Keratinocyte (primary cell): ENCODE data around the gene KIF13A. TPM values are rescaled to one million over a fixed set of nuclear protein-coding genes. Genes with fewer than 3 reads are reported as not detected.

ENCODE experiments used
- DNase-seq: peaks from one replicate; pipeline ENCODE4 v3.0.0-alpha.2; 2011; ENCODE audit warnings: low read depth, missing footprints, low spot score
- FAIRE-seq: peaks from 2 replicates; lab custom pipeline; 2011; peaks lifted over from hg19 to GRCh38; lab: Jason Lieb, UNC
- H2AFZ ChIP-seq: 2 replicates; pipeline ENCODE4 v1.6.0; 2012; ENCODE audit warnings: low read length, control low read depth, inconsistent platforms; ENCODE audit not compliant: control insufficient read depth
- H3K27ac ChIP-seq: 2 replicates; pipeline ENCODE4 v1.5.1; 2011; ENCODE audit warnings: low read length; ENCODE audit not compliant: control insufficient read depth, insufficient read depth
- H3K27me3 ChIP-seq: 3 replicates; pipeline ENCODE4 v1.6.0; 2011; ENCODE audit warnings: low read length; ENCODE audit not compliant: control insufficient read depth, insufficient read depth; ENCODE audit errors: extremely low read depth
- H3K36me3 ChIP-seq, 2 experiments: 2 replicates in 1 of 2; 3 replicates in 1 of 2; pipeline ENCODE4 v1.5.1; 2011; ENCODE audit warnings: low read length in 2 of 2, mild to moderate bottlenecking in 1 of 2; ENCODE audit not compliant: control insufficient read depth in 2 of 2, insufficient read depth in 2 of 2; ENCODE audit errors: extremely low read depth in 1 of 2
- H3K4me1 ChIP-seq: 3 replicates; pipeline ENCODE4 v1.5.1; 2011; ENCODE audit warnings: low read length; ENCODE audit not compliant: control insufficient read depth, insufficient read depth; ENCODE audit errors: extremely low read depth
- H3K4me2 ChIP-seq: 3 replicates; pipeline ENCODE4 v1.6.0; 2011; ENCODE audit warnings: low read depth, low read length; ENCODE audit not compliant: control insufficient read depth, insufficient read depth; ENCODE audit errors: extremely low read depth
- H3K4me3 ChIP-seq, 3 experiments: fragments of 200-600 bp in 1 of 3; sonication (generic) in 1 of 3; 2 replicates in 2 of 3; 3 replicates in 1 of 3; pipeline ENCODE4 v1.5.1; 2011 to 2016; ENCODE audit warnings: low read length in 3 of 3, mild to moderate bottlenecking in 3 of 3, control low read depth in 2 of 3, inconsistent platforms in 1 of 3, low read depth in 1 of 3, mixed read lengths in 1 of 3, mixed run types in 1 of 3, moderate library complexity in 1 of 3; ENCODE audit not compliant: control insufficient read depth in 2 of 3, insufficient read depth in 2 of 3; ENCODE audit errors: extremely low read depth in 1 of 3
- H3K79me2 ChIP-seq: 2 replicates; pipeline ENCODE4 v1.6.0; 2012; ENCODE audit warnings: low read length; ENCODE audit not compliant: control insufficient read depth, insufficient read depth
- H3K9ac ChIP-seq: 3 replicates; pipeline ENCODE4 v1.6.0; 2011; ENCODE audit warnings: low read length; ENCODE audit not compliant: control insufficient read depth, insufficient read depth; ENCODE audit errors: extremely low read depth
- H3K9me1 ChIP-seq: 3 replicates; pipeline ENCODE4 v1.6.0; 2011; ENCODE audit warnings: low read length; ENCODE audit not compliant: control insufficient read depth, insufficient read depth; ENCODE audit errors: extremely low read depth
- H3K9me3 ChIP-seq: 2 replicates; pipeline ENCODE4 v1.5.1; 2012; ENCODE audit warnings: low read depth, low read length; ENCODE audit not compliant: control insufficient read depth
- H4K20me1 ChIP-seq: 3 replicates; pipeline ENCODE4 v1.6.0; 2011; ENCODE audit warnings: low read length; ENCODE audit not compliant: control insufficient read depth, insufficient read depth; ENCODE audit errors: extremely low read depth
- CTCF ChIP-seq, 3 experiments: IDR thresholded peaks in 1 of 3; conservative IDR thresholded peaks in 1 of 3; optimal IDR thresholded peaks in 1 of 3; 2 replicates in 2 of 3; 3 replicates in 1 of 3; pipeline versions ENCODE3 to v1.5.1; 2011; ENCODE audit warnings: low read length in 3 of 3, mild to moderate bottlenecking in 3 of 3, moderate library complexity in 2 of 3, control low read depth in 1 of 3, inconsistent platforms in 1 of 3; ENCODE audit not compliant: insufficient read depth in 2 of 3; ENCODE audit errors: extremely low read depth in 1 of 3
- EZH2 ChIP-seq: IDR thresholded peaks from one replicate; pipeline ENCODE4 v1.6.1; 2012; ENCODE audit warnings: inconsistent platforms, mild to moderate bottlenecking, low read length, moderate library complexity
- dilution Hi-C: fragments of 300-500 bp; cut with MboI; formaldehyde crosslinking; loops from one replicate; pipeline ENCODE4 v1.7.0; 2020; ENCODE audit warnings: low sequenced_read_pairs; ENCODE audit not compliant: extremely low pct_ligation_motif_present
- polyA plus RNA-seq, 5 experiments: library from polyadenylated mRNA; depleted of rRNA in 3 of 5; stranded (reverse) in 3 of 5; stranded (forward) in 1 of 5; unstranded in 1 of 5; fragments of >200 nt; gene quantifications; 1 replicate in 1 of 5; 2 replicates in 3 of 5; 3 replicates in 1 of 5; pipeline versions ENCODE4 v1.2.1 to v1.2.3, GENCODE V29; 2011 to 2012; ENCODE audit warnings: missing spikeins in 2 of 5, low read depth in 1 of 5, low replicate concordance in 1 of 5

Gene KIF13A
- polyA plus RNA-seq, 1 donor (not counting 4 experiments of a cell fraction or from before 2014, with no cell fraction given), result 96.2 TPM

DNA sequence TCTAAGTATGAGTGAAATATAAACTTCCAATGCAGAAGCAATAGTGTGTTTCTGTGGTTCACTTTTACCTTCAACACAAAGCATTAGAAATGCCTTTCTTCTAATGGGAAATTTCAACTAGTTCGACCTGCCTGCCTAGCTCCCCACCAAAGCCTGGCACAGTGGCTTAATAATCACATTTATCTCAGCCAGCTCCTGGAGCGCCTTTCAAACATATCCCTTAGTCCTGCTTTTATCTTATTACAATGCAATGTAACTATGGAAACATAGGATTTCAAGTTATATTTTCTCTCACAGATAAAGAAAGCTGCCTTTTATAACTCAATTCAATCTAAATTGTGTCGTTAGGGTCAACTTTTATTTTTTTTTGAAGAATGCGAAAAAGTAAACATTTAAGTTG, 53.7 kb downstream of the KIF13A start:
- H2AFZ ChIP-seq, result no peak overlapping the region
- H3K4me2 ChIP-seq, result no peak overlapping the region
- no peaks in the 10 kb centered on the region for H3K9me1 ChIP-seq
- dilution Hi-C loops, result no loop called here
- H3K27ac ChIP-seq, result peak overlapping the region; percentile 56
- DNase-seq (no peak), FAIRE-seq (no peak)
- no peaks in the 10 kb centered on the region for H3K9me3 ChIP-seq
- no peak for TF ChIP-seq CTCF (optimal IDR thresholded peaks at IDR 0.05 in 1 of 3, IDR thresholded peaks at IDR 0.05 in 1 of 3, conservative IDR thresholded peaks at IDR 0.05 in 1 of 3; ENCODE audit: extremely low read depth in 1 of 3, insufficient read depth in 2 of 3, low read length in 3 of 3)
- TF ChIP-seq EZH2, result no peak
- peaks cover 1 to 6% of the 10 kb centered on the region in 2 experiments for H3K36me3 ChIP-seq
- peaks cover 88% of the 10 kb centered on the region for H3K79me2 ChIP-seq
- H3K9ac ChIP-seq, result no peak overlapping the region
- H4K20me1 ChIP-seq, result no peaks in the 10 kb centered on the region
- no peak overlapping the region for H3K4me3 ChIP-seq
- H3K27me3 ChIP-seq, result no peaks in the 10 kb centered on the region
- H3K4me1 ChIP-seq, result peaks cover 78% of the 10 kb centered on the region

DNA sequence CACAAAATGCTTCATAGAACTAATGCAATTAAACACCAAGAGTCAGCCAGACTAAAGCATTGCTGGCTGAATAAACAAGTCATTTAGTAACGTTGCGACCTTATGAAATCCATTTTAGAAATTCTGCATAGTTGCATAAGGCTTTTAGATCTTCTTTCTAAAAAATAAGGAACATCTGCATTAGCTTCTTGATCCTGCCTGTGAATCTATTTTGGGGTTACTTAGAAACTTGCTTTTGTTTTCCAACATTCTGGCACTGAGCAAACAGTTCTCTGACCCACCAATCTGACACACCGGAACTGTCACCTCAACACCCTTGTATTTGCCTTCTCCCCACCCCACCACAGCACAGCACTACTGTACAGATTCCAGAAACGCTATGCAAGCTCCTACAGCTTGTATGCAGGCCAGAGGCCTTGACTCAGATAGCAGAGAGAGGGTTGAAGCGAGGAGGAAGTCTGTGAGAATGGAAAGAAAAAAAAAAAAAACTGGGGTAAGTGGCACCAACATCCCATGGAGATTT, 55.0 kb downstream of the KIF13A start:
- dilution Hi-C loops, result no loop called here
- H3K9ac ChIP-seq, result no peak overlapping the region
- peak; percentile 84 for FAIRE-seq

More for the DNA sequence above, 55.0 kb downstream of the KIF13A start:
- Histone ChIP-seq H3K4me3 (no peak overlapping the region), H2AFZ (no peak overlapping the region), H3K9me1 (no peaks in the 10 kb centered on the region), H3K36me3 (peaks cover 1 to 3% of the 10 kb centered on the region in 2 experiments), H3K4me2 (no peak overlapping the region), H3K4me1 (peaks cover 76% of the 10 kb centered on the region), H3K27me3 (no peaks in the 10 kb centered on the region), H3K27ac (peak overlapping the region; percentile 56), H3K79me2 (peaks cover 93% of the 10 kb centered on the region), H4K20me1 (no peaks in the 10 kb centered on the region), H3K9me3 (no peaks in the 10 kb centered on the region)
- TF ChIP-seq CTCF (optimal IDR thresholded peaks at IDR 0.05 in 1 of 3, IDR thresholded peaks at IDR 0.05 in 1 of 3, conservative IDR thresholded peaks at IDR 0.05 in 1 of 3; ENCODE audit: extremely low read depth in 1 of 3, insufficient read depth in 2 of 3, low read length in 3 of 3), result peak in 1 of 3 experiments; percentile 2
- no peak for TF ChIP-seq EZH2
- DNase-seq, result no peak
